IPS-NIHi7 (cell line): Measurements from ENCODE around the gene POTEC.
"Not testable (repeated sequence)": the region's sequence is repeated elsewhere in the genome, so short reads cannot be mapped to it uniquely, and the experiment has no call there.

Experiments used
- DNase-seq: peaks from one replicate; pipeline ENCODE4 v3.0.0; 2012; ENCODE audit warnings: mixed read lengths; ENCODE audit errors: extremely low spot score

The POTEC gene

DNA sequence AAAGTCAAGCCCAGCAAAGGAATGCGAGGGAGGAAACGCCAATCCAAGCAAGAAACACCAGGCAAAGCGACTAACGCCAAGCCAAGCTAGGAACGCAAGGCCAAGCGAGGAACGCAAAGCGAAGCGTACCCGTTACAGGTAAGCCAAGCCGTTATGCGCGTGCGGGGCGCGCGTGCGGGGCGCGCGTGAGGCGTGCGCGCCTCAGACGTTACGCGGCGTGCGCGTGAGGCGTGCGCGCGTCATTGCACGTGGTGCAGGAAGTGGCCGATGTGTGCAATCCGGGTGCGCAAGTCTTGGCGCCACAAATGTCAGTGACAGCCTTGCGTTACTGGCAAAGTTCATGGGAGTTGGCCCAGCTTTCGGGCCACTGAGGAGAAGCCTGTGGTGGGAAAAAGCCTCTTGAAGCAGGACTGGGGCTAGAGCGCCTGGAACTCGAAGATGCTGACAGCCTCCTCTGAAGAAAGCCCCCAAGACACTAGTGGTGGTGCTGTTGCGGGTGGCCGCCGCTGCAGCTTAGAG lies at the start of gene POTEC:
POTEC (minus strand) TSS at position 155 of the 519 bp plus-strand sequence. CDS start 454 bp downstream, outside the sequence.
- DNase-seq = not testable (repeated sequence)

DNA sequence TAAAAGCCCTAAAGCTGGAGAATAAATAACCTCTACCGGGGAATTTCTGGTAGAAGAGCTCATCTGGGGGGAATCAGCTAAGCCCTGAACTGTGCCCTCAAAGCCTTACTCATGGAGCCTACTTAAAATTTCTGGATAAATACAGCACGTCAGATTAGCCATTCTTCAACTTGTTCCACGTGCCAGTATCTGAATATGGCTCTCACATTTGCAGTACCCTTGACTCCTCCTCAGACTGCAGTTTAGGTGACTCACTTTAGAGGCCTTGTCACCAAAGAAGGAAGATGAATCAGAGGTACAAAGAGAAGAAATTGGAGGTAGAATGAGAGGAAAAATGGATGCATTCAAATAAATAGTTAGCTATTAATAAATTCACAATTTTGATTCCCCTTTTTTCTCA lies 34.6 kb upstream of the POTEC start:
- DNase-seq = no peak

DNA sequence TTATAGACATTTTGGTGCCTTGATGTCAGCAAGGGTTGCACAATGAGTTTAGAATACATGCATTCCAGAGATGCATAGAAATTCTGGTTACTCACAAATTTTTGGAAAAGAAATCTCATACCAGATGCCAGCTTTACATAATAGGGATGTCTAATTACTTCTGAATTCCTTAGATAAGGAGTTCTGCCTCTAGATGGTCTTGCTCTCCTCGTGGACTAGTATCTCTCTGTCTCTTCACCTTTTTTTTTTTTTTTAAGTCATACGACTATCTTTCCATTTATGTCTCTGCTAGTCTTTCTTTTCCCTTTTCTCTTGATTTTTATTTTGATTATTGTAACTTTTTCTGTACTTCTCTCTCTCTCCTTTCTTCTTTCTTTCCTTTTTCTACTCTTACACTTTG lies 16.1 kb upstream of the POTEC start:
- DNase-seq = not testable (repeated sequence)

DNA sequence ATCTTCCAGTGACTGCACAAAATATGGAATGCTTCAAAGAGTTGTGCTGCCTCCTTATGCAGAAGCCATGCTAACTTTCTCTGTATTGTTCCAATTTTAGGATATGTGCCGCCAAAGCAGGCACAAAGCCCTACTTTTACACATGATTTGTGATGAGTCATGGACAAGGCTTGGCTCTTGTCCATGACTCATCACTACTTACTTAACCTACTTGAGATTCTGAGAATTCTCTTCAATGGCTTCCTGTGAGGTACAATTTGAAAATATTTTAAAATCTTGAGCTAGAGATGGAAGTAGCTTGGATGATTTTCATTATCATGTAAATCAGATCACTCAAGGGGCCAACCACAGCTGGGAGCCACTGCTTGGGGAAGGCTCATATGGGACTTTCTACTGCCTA lies 11.7 kb downstream of the POTEC start:
- DNase-seq = not testable (repeated sequence)

DNA sequence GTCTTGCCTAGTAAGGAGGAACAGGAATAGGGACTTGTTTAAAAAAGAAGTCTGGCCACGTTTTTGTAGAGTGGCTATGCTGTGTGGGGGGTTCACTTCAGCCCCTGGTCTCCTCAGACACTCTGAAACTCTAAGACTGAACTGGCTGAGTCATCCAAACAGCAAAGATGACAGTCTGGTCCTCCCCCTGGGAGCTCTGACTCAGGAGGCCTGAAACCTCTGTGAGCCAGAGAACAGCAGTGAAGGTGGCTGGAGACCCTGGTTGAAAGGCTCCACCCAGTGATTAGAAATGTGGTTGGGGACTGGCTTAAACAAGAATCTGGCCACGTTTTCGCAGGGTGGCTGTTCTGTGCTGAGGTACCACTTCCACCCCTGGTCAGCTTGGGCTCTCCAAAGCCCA lies 32.7 kb downstream of the POTEC start:
- not testable (repeated sequence) for DNase-seq

DNA sequence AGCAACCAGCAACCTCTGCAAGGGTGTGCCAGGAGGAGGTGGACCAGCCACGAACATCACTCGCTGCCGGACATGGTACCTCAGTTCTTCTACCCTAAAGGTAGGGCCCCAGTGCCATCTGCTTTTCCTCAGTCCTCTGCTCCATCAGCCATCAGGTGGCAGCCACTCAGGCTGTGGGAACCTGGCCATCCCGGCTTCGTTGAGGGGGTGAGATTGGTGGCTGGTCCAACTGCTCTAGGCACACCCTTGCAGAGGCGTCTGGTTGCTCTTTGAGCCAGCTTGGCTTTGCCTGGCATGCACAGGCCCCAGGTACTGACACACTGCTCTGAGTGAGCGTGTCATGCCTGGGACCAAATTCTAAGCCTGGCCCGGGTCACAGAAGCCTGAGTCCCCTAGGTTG lies 39.7 kb downstream of the POTEC start:
- DNase-seq = not testable (repeated sequence)

DNA sequence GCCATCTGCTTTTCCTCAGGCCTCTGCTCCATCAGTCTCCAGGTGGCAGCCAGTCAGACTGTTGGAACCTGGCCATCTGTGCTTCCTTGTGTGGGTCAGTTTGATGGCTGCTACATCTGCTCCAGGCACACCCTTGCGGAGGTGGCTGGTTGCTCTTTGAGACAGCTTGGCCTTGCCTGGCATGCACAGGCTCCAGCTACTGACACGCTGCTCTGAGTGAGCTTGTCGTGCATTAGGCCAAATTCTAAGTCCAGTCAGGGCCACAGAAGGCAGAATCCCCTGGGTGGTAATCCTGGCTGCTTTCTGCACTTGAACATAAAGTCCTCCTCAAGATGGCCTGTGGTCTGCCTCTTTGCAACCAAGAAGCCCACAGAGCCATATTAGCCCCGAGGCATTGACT lies 41.5 kb downstream of the POTEC start:
- not testable (repeated sequence) for DNase-seq

DNA sequence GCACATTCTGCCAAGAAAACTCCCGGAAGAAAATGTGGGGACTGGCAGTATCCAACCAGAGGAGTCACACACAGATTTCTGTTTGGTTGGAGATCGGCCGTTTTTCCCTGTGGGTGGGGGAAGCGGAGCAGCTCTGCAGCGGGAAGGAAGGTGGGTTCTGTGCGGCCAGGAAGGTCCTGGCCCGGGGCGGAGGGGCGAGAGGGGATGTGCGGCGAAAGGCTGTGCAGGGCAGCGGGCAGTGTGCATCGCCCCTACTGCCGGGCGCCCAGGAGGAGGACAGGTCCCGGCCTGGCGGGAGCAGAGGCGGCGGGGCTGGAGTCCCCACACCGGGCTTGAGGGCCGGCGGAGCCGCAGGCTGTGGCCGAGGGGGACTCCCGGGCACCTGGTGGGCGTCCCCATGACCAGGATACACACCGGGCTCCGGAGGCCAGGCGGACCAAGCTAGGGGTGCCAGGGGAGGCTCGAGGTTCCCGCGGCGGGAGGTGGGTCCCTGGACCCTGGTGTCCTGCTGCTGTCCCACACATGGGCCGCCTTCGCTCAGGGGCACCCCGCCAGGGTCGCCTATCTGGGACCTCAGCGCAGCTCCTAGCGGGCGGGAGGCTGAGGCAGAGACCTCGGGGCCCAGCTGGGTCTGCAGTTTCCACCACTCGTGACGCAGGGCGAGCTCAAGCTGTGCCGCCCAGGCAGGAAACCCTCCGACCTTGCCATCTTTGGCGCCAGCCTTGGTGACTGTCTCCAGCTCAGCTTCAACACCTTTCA lies 54.0 kb downstream of the POTEC start:
- peak; percentile 2 for DNase-seq

DNA sequence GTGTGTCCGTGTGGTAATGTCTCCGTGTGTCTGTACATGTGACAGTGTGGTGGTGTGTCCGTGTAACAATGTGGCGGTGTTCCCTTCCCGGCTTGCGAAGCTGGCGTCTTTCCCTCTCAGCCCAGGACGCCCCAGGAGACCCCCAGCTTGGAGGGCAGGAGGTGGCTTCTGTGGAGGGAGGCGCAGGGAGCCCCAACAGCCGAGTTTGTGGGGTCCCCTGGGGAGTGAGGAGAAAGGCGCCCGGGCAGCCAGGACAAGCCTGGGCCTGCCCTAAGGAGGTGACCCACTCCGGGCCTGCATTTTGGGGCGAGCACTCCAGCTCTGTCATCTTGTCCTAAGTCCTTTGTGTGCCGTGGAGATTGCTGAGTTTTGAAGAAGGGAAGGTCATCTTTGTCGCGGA lies 54.6 kb downstream of the POTEC start:
- not testable (repeated sequence) for DNase-seq

DNA sequence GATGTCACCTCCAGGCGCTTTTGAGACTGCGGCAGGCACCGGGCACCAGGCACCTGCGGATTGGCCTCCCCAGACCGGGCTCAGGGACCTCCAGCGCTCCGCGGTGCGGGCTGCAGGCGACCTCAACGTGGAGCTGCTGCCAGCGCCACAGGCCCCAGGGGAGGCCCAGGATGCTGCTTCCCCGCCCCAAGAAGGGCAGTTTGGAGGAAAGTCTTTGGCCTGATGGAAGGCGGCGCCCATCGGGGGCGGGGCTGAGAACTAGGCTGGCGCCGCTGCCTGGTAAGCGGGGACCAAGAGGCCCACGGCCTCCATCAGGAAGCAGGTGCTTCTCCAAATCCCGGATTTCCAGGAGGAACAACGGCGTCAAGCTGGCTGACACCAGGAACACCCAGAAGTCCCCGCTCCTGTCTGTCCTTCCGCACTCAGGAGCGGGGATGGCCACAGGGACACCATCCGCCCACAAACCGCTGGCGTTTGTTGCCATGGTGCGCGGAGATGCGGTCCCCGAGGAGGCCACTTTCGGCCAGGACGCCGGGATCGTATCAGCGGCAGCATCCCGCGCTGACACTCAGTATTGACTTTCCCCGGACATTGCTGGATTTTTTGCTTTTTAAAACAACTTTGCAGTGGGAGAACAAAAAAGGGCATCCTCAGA lies 56.3 kb downstream of the POTEC start:
- DNase-seq = not testable (repeated sequence)

DNA sequence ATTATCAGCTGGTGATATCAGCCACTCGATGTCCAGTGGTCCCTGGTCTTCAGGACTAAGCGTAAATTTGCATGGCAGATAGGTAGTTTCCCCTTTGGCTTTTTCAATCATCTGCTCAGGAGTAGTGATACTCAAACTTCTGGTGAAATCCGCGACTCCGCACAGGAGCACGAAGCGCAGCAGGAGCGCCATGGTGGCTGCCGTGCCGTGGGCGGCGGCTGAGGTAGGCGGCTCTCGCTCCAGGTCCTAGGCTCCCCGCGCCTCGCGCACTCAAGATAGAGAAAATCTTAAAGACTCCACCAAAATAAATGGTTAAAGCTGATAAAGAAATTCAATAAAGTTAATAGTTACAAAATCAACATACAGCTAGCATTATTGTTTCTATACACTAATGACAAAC lies 64.3 kb downstream of the POTEC start:
- DNase-seq = not testable (repeated sequence)

DNA sequence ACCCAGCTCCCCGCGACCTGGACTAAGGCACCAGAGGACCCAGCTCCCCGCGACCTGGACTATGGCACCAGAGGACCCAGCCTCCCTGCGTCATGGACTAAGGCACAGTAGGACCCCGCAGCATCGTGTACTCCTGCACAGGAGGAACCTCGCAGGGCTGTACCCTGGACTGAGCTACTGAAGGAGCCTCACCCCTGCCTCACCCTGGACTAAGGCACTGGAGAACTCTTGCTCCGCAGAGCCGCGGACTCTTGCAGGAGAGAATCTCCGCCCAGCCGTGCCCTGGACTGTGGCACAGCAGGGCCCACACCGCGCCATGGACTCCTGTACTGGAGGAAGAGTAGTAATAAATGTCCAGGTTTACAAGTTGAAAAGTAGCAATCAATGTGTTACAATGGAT lies 67.9 kb downstream of the POTEC start:
- DNase-seq = not testable (repeated sequence)

DNA sequence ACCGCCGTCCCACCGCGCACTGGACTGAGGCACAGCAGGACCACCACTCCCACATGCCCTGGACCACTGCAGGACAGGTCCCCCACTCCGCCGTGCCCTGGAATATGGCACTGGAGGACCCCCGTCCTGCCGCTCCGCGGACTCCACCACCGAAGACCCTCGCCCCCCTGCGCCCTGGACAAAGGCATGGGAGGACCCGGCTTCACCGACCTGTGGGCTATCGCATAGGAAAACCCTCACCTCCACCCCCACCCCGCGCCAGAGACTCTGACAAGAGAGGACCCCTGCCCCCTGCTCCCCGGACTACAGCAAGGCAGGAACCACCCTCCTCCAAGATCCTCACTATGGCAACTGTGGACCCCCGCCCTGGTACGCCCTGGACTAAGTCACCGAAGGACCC lies 68.6 kb downstream of the POTEC start:
- DNase-seq = not testable (repeated sequence)

DNA sequence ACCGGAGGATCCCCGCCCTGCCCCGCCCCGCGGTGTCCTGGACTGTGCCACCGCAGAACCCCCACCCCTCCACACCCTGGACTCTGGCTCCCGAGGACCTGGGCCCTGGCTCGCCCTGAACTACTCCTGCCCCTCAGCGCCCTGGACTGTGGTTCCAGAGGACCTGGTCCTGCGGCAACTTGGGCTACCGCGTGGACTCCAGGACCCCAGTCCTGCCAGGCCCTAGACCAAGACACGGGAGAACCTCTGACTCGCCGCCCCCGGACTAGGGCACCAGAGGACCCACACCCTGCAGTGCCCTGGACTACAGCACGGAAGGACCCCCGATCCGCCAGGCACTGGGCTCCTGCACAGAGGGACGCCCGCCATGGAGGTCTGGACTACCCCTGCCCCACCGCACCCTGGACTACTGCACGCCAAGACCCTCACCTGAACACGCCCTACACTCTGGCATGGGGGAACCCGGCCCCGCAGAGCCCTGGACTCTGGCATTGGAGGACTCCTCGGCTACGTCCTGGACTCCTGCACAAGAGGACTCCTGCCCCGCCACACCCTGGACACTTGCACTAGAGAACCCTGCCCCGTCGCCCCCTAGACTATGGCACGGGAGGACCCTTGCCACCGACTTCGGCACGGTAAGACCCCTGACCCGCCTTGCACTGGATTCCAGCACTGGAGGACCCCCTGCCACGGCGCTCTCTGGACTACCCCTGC lies 69.2 kb downstream of the POTEC start:
- DNase-seq = not testable (repeated sequence)

DNA sequence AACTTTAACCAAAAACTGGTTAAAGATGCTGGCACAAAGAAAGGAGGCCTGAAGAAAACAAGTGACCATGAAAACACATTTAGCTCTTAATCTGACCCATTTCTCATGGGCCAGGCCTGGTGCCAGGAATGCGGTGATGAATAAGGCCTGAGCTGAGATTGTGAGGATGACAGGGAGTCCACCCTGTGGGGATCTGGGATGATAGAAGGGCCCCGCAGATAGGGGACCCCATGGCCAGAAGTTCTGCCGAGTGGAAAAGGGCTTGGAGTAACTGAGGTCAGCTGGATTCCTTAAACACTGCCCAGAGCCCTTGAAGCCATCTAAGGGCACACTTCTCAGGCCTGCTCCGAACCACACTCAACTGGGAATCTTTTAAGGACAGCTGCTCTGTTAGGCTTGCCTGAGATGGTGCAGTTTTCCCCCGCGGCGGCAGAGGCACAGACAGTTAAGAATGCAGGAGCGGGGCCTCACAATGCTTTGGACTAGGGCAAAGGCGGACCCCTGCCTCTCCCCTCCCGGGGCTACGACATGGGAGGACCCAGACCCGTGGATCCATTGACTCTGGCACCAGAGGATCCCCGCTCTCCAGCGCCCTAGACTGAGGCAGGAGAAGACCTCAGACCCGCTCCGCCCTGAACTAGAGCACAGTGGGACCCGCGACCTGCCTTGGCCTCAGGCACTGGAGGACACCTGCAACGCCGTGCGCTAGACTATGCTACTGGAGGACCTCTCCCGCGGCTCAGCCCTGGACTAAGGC lies 70.0 kb downstream of the POTEC start:
- not testable (repeated sequence) for DNase-seq

DNA sequence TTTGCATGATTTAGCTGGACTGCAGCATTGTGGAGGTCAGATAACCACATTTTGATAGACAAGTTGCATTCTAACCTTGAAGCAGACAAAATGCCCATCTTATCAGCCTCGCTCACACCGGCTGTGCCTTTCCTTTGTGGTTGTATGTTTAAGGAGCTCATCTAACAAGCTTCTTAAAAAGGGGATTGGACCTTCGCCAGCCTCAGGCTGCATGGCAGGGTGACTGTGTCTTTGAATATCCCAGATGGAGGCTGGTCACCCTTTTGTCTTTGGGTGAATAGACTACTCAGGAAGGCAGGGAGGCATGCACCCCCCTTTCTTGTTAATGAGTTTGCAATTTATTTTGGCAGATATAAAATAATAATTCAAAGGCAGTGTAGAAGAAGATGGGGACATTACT lies 72.1 kb downstream of the POTEC start:
- DNase-seq = not testable (repeated sequence)

DNA sequence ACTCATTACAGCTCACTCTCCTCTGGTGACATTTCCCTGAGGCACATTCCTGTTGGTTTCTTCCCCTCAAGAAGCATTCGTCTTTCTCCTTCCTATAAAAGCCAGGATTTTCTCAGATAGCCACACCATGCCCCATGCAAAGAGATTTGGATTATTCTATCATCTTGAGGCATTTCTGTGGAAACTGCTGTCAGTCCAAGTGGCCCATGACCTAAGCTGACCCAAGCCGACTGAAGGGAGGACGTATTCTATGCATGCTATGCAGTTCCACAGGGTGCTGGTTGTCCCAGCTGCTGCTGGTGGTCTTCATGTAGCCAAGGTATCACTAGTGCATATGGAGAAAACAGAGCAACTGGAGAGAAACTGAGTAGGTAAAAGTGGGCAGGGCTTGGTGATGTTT lies 73.0 kb downstream of the POTEC start:
- not testable (repeated sequence) for DNase-seq

DNA sequence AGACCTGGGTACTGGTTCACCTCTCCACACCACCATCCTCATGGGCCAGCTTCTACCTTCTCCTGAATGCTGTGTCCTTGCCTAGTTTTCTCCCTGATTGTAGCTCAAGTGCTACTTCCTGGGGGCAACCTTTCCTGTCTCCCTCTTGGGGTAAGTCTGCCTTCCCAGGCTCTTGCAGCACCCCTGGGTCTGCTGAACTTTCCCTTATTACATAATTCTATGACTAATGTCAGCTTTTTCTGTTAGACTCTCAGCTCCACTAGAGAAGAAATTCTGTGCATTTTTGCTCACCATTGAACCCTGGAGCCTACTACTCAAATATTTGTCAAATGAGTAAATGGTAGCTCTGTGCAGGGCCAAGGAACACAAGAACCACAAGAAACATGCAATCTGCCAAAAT lies 73.4 kb downstream of the POTEC start:
- not testable (repeated sequence) for DNase-seq

DNA sequence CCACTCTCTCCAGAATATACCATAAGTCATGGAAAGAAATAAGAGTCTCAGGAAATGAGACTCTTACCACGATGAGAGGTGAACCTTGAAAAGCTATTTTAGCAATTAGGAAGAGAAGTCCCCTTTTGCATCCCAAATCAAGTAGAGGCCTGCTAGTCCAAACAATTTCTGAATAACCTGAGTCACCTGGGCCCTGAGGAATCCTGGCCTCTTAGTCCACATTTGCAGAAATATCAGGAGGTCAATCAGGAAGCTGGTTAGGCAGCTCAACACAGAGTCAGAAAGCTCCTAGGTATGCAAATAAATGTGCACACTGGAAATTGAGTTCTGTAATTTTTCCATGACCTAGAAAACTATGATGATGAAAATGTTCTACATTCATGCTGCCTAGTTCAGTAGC lies 77.4 kb downstream of the POTEC start:
- not testable (repeated sequence) for DNase-seq
